ENCODE data around the gene HSBP1. TPM values are rescaled to one million over a fixed set of nuclear protein-coding genes. Genes with fewer than 3 reads are reported as not detected.

HSBP1 gene
- total and polyA plus RNA-seq, 2 of the 13 experiments (the other 11 are each of a cell fraction or from before 2014, with no cell fraction given), result 249 to 292 TPM

DNA sequence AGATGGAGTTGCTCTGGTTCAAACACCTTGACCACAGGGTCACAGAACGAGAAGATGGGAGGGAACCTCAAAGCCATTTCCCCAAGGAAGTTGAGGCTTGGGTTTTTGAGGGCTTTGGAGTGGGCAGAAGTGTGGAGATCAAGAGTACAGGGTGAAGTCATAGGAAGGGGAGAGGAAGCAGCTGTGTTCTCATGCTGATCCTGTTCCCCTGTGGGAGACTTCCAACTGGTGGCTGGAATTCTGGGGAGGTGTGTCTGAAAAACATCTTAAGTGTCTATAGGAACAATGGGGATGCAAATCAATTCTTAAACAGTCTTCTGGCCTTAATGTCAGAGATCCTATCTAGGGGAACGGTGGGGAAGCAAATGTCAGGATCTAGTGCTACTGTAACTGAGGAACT, 38.8 kb upstream of the HSBP1 start:
- DNase-seq (ENCODE audit: low spot score) (no peak), ATAC-seq (no peak), FAIRE-seq (no peak)
- TF ChIP-seq ZNF282 (IDR thresholded peaks at IDR 0.05; ENCODE audit: partially characterized antibody) (no peak), ZNF333 (CRISPR knock-in tag; IDR thresholded peaks at IDR 0.05; ENCODE audit: borderline replicate concordance) (no peak), JUN (CRISPR knock-in tag; IDR thresholded peaks at IDR 0.05) (no peak), ZNF136 (CRISPR knock-in tag; IDR thresholded peaks at IDR 0.05; ENCODE audit: low read depth) (no peak), MED13 (CRISPR knock-in tag; IDR thresholded peaks at IDR 0.05) (no peak), GLI4 (CRISPR knock-in tag; IDR thresholded peaks at IDR 0.05; ENCODE audit: borderline replicate concordance) (no peak), YEATS4 (CRISPR knock-in tag; IDR thresholded peaks at IDR 0.05; ENCODE audit: borderline replicate concordance) (no peak), ZNF263 (CRISPR knock-in tag; IDR thresholded peaks at IDR 0.05) (no peak), ELF1 (CRISPR knock-in tag; IDR thresholded peaks at IDR 0.05) (no peak), JUNB (CRISPR knock-in tag; IDR thresholded peaks at IDR 0.05; ENCODE audit: borderline replicate concordance) (no peak), ISX (CRISPR knock-in tag; conservative IDR thresholded peaks at IDR 0.05) (no peak), TBX2 (CRISPR knock-in tag; IDR thresholded peaks at IDR 0.05; ENCODE audit: borderline replicate concordance) (no peak), CBFB (CRISPR knock-in tag; IDR thresholded peaks at IDR 0.05) (no peak), PPARG (CRISPR knock-in tag; conservative IDR thresholded peaks at IDR 0.05) (no peak), SUZ12 (IDR thresholded peaks at IDR 0.05; ENCODE audit: low read depth, low read length) (no peak), ZIK1 (CRISPR knock-in tag; IDR thresholded peaks at IDR 0.05; ENCODE audit: borderline replicate concordance, low read depth) (no peak), ZNF577 (CRISPR knock-in tag; IDR thresholded peaks at IDR 0.05; ENCODE audit: borderline replicate concordance, low read depth) (no peak)
- 0% methylated on average over 2 of the region's 2 CpGs for WGBS (ENCODE audit: low lambda C conversion rate)
- Histone ChIP-seq H3K27me3 (ENCODE audit: control insufficient read depth in 1 of 2, insufficient read depth in 2 of 2, low read length in 2 of 2) (no peaks in the 10 kb centered on the region), H3K9me3 (ENCODE audit: low read length) (no peaks in the 10 kb centered on the region), H2AFZ (ENCODE audit: low read length) (no peak overlapping the region), H4K20me1 (ENCODE audit: insufficient read depth, low read length) (no peaks in the 10 kb centered on the region), H3K4me3 (replicated peaks in 1 of 3; ENCODE audit: insufficient read depth in 1 of 3, low read depth in 2 of 3, low read length in 3 of 3) (no peak overlapping the region), H3K9ac (ENCODE audit: insufficient read depth, low read depth, low read length) (no peak overlapping the region), H3K4me1 (ENCODE audit: insufficient read depth, low read length) (no peaks in the 10 kb centered on the region), H3K27ac (ENCODE audit: extremely low read length, insufficient read depth, low read length) (no peak overlapping the region), H3K79me2 (ENCODE audit: insufficient read depth, low read length) (no peaks in the 10 kb centered on the region), H3K4me2 (ENCODE audit: low read depth, low read length) (no peak overlapping the region), H3K36me3 (replicated peaks in 1 of 2; ENCODE audit: control insufficient read depth in 1 of 2, insufficient read depth in 2 of 2, low read length in 2 of 2) (no peaks in the 10 kb centered on the region)
- no TSS peak for BruUV-seq (replicated peaks)
- in situ Hi-C loops (cut with HindIII; ENCODE audit: extremely low pct_ligation_motif_present, low pct_unique_long_range_greater_than_20kb), result no loop called here
- CTCF ChIA-PET (ENCODE audit: low intra/inter-chr PET ratio, low total read pairs), result no interaction called here
- intact Hi-C loops (cut with micrococcal nuclease; ENCODE audit: unreplicated experiment), result no loop called here
- POLR2A ChIA-PET, result no interaction called here
